Gastrocnemius medialis (tissue), 4 donors: ENCODE measurements around the gene RALY. TPM values are rescaled to one million over a fixed set of nuclear protein-coding genes. Genes with fewer than 3 reads are reported as not detected.

Source experiments
- ATAC-seq, 2 donors: fragments of 150-250 bp; one replicate each; pipeline ENCODE4 v1.9.1; 2016
- DNase-seq, 2 donors: peaks; one replicate each; pipeline ENCODE4 v3.0.0-alpha.2; 2019
- H3K27ac ChIP-seq, 4 donors: fragments of 200-600 bp; sonication (generic); 1 replicate in 1 of 4; 2 replicates in 3 of 4; pipeline ENCODE4 v1.5.1; 2016 to 2018; ENCODE audit warnings: mild to moderate bottlenecking in 2 of 4, moderate library complexity in 1 of 4
- H3K27me3 ChIP-seq, 3 donors: fragments of 200-600 bp; sonication (generic) in 2 of 3; 1 replicate in 1 of 3; 2 replicates in 2 of 3; pipeline versions ENCODE4 v1.5.1 to v1.6.0; 2016 to 2019; ENCODE audit warnings: mild to moderate bottlenecking in 1 of 3, moderate library complexity in 1 of 3
- H3K36me3 ChIP-seq, 2 donors: fragments of 200-600 bp; sonication (generic) in 1 of 2; one replicate each; pipeline ENCODE4 v1.5.1; 2017 to 2018
- H3K4me1 ChIP-seq, 2 donors: fragments of 200-600 bp; sonication (generic) in 1 of 2; one replicate each; pipeline ENCODE4 v1.5.1; 2016 to 2017; ENCODE audit warnings: mild to moderate bottlenecking in 2 of 2
- H3K4me3 ChIP-seq, 4 donors: fragments of 200-600 bp; sonication (generic) in 3 of 4; 1 replicate in 1 of 4; 2 replicates in 3 of 4; pipeline ENCODE4 v1.5.1; 2016 to 2019; ENCODE audit warnings: mild to moderate bottlenecking in 2 of 4
- H3K9me3 ChIP-seq, 3 donors: fragments of 200-600 bp; sonication (generic) in 2 of 3; 1 replicate in 1 of 3; 2 replicates in 2 of 3; pipeline ENCODE4 v1.5.1; 2016 to 2019
- POLR2A ChIP-seq, 2 donors: fragments of 450-650 bp; IDR thresholded peaks; one replicate each; pipeline ENCODE4 v1.6.1; 2017; ENCODE audit warnings: antibody characterized with exemption in 2 of 2, mild to moderate bottlenecking in 2 of 2, moderate library complexity in 2 of 2
- in situ Hi-C, 4 donors: fragments of 200-750 bp; cut with MboI; loops; one replicate each; pipeline versions ENCODE4 v1.15.0 to v1.8.0; 2017; ENCODE audit warnings: low sequenced_read_pairs in 4 of 4
- intact Hi-C: fragments of 100-400 bp; cut with DNase I; formaldehyde crosslinking; loops from one replicate; pipeline ENCODE4 v1.15.1; 2023; ENCODE audit warnings: low total_unique reads
- total RNA-seq, 4 donors: library from RNA; depleted of rRNA; stranded (reverse); fragments of >200 nt; gene quantifications; one replicate each; pipeline versions ENCODE4 v1.1.0 to v1.2.3, GENCODE V29; 2016
- TF ChIP-seq, protein P1 (sequence below), 5 experiments: fragments of 450-650 bp in 3 of 5; fragments of 200-600 bp in 2 of 5; sonication (generic) in 2 of 5; IDR thresholded peaks in 4 of 5; conservative IDR thresholded peaks in 1 of 5; 1 replicate in 4 of 5; 2 replicates in 1 of 5; pipeline ENCODE4 v1.5.1; 2016 to 2019; ENCODE audit warnings: antibody characterized with exemption in 5 of 5, mild to moderate bottlenecking in 3 of 5, moderate library complexity in 3 of 5

RALY gene
- total RNA-seq, 4 donors from 2014 or later: 69.0 to 119 (median 93.1) TPM

- H3K27ac ChIP-seq: peak overlapping the region in 3 of 4 donors; percentile 8 to 35 (median 29)
- TF ChIP-seq, protein P1, sequence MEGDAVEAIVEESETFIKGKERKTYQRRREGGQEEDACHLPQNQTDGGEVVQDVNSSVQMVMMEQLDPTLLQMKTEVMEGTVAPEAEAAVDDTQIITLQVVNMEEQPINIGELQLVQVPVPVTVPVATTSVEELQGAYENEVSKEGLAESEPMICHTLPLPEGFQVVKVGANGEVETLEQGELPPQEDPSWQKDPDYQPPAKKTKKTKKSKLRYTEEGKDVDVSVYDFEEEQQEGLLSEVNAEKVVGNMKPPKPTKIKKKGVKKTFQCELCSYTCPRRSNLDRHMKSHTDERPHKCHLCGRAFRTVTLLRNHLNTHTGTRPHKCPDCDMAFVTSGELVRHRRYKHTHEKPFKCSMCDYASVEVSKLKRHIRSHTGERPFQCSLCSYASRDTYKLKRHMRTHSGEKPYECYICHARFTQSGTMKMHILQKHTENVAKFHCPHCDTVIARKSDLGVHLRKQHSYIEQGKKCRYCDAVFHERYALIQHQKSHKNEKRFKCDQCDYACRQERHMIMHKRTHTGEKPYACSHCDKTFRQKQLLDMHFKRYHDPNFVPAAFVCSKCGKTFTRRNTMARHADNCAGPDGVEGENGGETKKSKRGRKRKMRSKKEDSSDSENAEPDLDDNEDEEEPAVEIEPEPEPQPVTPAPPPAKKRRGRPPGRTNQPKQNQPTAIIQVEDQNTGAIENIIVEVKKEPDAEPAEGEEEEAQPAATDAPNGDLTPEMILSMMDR (IDR thresholded peaks at IDR 0.05 in 4 of 5, conservative IDR thresholded peaks at IDR 0.05 in 1 of 5): no peak
- TF ChIP-seq POLR2A (IDR thresholded peaks at IDR 0.05): no peak
- ATAC-seq (no peak), DNase-seq (no peak)
- no peak overlapping the region for H3K4me3 ChIP-seq
- intact Hi-C loops: no loop called here
- in situ Hi-C loops: no loop called here
- no peaks in the 10 kb centered on the region for H3K27me3 ChIP-seq
- no peaks in the 10 kb centered on the region for H3K9me3 ChIP-seq
- peaks cover 0 to 7% of the 10 kb centered on the region in 2 donors for H3K36me3 ChIP-seq
- peaks cover 56 to 66% of the 10 kb centered on the region in 2 donors for H3K4me1 ChIP-seq
These were observed 43.4 kb downstream of the RALY start for GRCh38 chr20:34037121-34037520.

DNA sequence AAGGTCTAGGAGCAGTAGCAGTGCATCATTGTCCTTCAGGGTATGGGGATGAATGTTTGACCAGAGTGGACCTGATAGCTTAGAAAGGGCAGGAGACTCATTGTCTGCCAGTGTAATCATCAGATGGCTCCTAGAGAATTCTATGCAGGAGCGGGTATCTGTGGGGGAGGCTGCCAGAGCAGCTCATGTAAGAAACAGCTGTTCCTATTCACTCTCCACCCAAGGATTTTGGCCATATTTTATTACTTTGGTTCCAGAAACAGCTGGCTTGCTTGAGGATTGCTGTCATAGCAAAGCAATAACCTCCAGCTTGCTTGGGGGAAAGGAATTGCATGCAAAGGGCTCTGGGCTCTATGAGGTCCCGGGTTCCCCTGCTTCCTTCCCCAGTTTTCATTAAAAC, 44.1 kb downstream of the RALY start:
- ATAC-seq (no peak), DNase-seq (no peak)
- Histone ChIP-seq H3K9me3 (no peaks in the 10 kb centered on the region), H3K27ac (peak overlapping the region in 3 of 4 donors; percentile 8 to 35 (median 29)), H3K4me3 (no peak overlapping the region), H3K4me1 (peaks cover 62 to 73% of the 10 kb centered on the region in 2 donors), H3K36me3 (peaks cover 0 to under 1% of the 10 kb centered on the region in 2 donors), H3K27me3 (no peaks in the 10 kb centered on the region)
- TF ChIP-seq POLR2A (IDR thresholded peaks at IDR 0.05): no peak
- TF ChIP-seq, protein P1 (IDR thresholded peaks at IDR 0.05 in 4 of 5, conservative IDR thresholded peaks at IDR 0.05 in 1 of 5): no peak
- intact Hi-C loops: no loop called here
- in situ Hi-C loops: no loop called here

DNA sequence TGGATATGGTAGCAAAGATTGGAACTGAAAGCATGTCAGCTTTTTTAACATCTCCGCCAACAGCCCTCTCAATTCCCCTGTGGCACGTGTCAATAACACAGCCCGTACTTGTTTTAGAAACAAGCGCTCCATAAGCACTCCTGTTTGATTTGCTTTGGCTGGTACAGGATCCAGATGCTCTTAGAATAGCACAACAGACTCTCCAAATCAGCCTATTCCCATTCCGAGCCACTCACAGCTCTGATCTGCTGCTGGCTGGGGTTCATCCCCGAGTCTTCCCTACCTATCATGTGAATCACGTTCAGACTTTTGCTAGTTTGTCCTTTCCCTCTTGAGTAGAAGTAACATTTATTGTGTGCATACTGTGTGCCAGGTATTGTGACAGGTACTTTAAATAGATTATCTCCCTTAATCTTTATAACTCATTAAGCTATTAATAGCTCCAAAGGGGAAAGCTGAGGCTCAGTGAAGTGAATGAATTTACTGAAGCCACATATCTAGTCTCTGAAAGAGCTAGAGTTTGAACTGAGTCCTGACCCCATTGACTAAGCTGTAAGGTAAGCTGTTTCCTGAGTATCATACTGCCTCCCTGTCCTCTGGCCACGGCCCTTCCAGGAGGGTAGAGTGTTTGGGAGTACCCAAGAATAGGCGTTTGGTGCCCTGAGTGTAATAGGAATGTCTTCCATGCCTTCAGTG, 46.7 kb downstream of the RALY start:
- intact Hi-C loops: loop anchor here (1.0 to 5.0 kb wide), 2 partner anchors 47 to 72 kb away; partner anchors contain the start of genes EIF2S2 and RALY
- peak; percentile 47 to 51 for DNase-seq
- peaks cover 87 to 99% of the 10 kb centered on the region in 2 donors for H3K4me1 ChIP-seq

GRCh38 chr20:34041226-34041625, 47.5 kb downstream of the RALY start:
- in situ Hi-C loops: loop anchor here in 1 of 4 donors (10.0 kb wide), 1 partner anchor 46 kb away; the partner anchor contains the start of gene RALY
- intact Hi-C loops: loop anchor here (5.0 kb wide), 1 partner anchor 71 kb away; the partner anchor contains the start of gene EIF2S2
- no peak for TF ChIP-seq POLR2A (IDR thresholded peaks at IDR 0.05)
- TF ChIP-seq, protein P1 (IDR thresholded peaks at IDR 0.05 in 4 of 5, conservative IDR thresholded peaks at IDR 0.05 in 1 of 5): no peak
- Histone ChIP-seq H3K9me3 (no peaks in the 10 kb centered on the region), H3K4me3 (no peak overlapping the region), H3K36me3 (no peaks in the 10 kb centered on the region), H3K27ac (peak overlapping the region; percentile 80 to 87 (median 84)), H3K27me3 (no peaks in the 10 kb centered on the region), H3K4me1 (peaks cover 89 to 99% of the 10 kb centered on the region in 2 donors)
- DNase-seq (no peak), ATAC-seq (no peak)

More for the DNA sequence above, 46.7 kb downstream of the RALY start:
- in situ Hi-C loops: loop anchor here in 1 of 4 donors (10.0 kb wide), 1 partner anchor 46 kb away; the partner anchor contains the start of gene RALY
- TF ChIP-seq, protein P1 (IDR thresholded peaks at IDR 0.05 in 4 of 5, conservative IDR thresholded peaks at IDR 0.05 in 1 of 5): no peak
- TF ChIP-seq POLR2A (IDR thresholded peaks at IDR 0.05): peak in 1 of 2 donors; percentile 27
- Histone ChIP-seq H3K9me3 (no peaks in the 10 kb centered on the region), H3K27me3 (no peaks in the 10 kb centered on the region), H3K27ac (peak overlapping the region; percentile 80 to 87 (median 84)), H3K4me3 (no peak overlapping the region), H3K36me3 (no peaks in the 10 kb centered on the region)
- ATAC-seq: peak; percentile 67 to 75
